Thyroid gland (tissue), 4 donors: Measurements from ENCODE around the gene IL4I1. TPM values are rescaled to one million over a fixed set of nuclear protein-coding genes. Genes with fewer than 3 reads are reported as not detected.
"Not testable (repeated sequence)": the region's sequence is repeated elsewhere in the genome, so short reads cannot be mapped to it uniquely, and the experiment has no call there.

ENCODE experiments used
- DNase-seq, 2 donors: peaks; one replicate each; pipeline ENCODE4 v3.0.0-alpha.2; 2019
- H3K27ac ChIP-seq, 3 donors: fragments of 200-600 bp; sonication (generic); 1 replicate in 2 of 3; 2 replicates in 1 of 3; pipeline ENCODE4 v1.5.1; 2016 to 2019; ENCODE audit warnings: mild to moderate bottlenecking in 1 of 3, moderate library complexity in 1 of 3
- H3K27me3 ChIP-seq: fragments of 200-600 bp; sonication (generic); one replicate; pipeline ENCODE4 v1.5.1; 2019
- H3K36me3 ChIP-seq, 2 donors: fragments of 200-600 bp; sonication (generic); one replicate each; pipeline ENCODE4 v1.5.1; 2016 to 2019
- H3K4me1 ChIP-seq, 2 donors: fragments of 200-600 bp; sonication (generic); one replicate each; pipeline ENCODE4 v1.5.1; 2017 to 2019
- H3K4me3 ChIP-seq, 3 donors: fragments of 200-600 bp; sonication (generic); replicated peaks in 1 of 3; 1 replicate in 2 of 3; 2 replicates in 1 of 3; pipeline ENCODE4 v1.5.1; 2016; ENCODE audit warnings: mild to moderate bottlenecking in 1 of 3
- H3K9me3 ChIP-seq: fragments of 200-600 bp; sonication (generic); one replicate; pipeline ENCODE4 v1.5.1; 2017
- POLR2A ChIP-seq, 2 donors: fragments of 450-650 bp; IDR thresholded peaks; one replicate each; pipeline ENCODE4 v1.6.1; 2017; ENCODE audit warnings: antibody characterized with exemption in 2 of 2, mild to moderate bottlenecking in 2 of 2, moderate library complexity in 1 of 2
- WGBS, 2 donors: methylation state at CpG; one replicate each; pipeline ENCODE4 v1.1.5; 2017; 5-methylcytosine and 5-hydroxymethylcytosine counted together
- intact Hi-C: fragments of 100-400 bp; cut with DNase I; formaldehyde crosslinking; loops from one replicate; pipeline ENCODE4 v1.15.1; 2023
- total RNA-seq, 4 donors: library from RNA; depleted of rRNA; stranded (reverse); fragments of >200 nt; gene quantifications; one replicate each; pipeline ENCODE4 v1.2.3, GENCODE V29; 2016
- TF ChIP-seq, protein P1 (sequence below), 6 experiments: fragments of 200-600 bp in 3 of 6; fragments of 450-650 bp in 3 of 6; sonication (generic) in 3 of 6; IDR thresholded peaks; one replicate each; pipeline ENCODE4 v1.5.1; 2016 to 2019; ENCODE audit warnings: antibody characterized with exemption in 6 of 6, mild to moderate bottlenecking in 2 of 6, inconsistent platforms in 1 of 6, moderate library complexity in 1 of 6

Gene IL4I1
- under 1 TPM in 1 of 4 donors, not detected in 3; 0.83 TPM for total RNA-seq

DNA sequence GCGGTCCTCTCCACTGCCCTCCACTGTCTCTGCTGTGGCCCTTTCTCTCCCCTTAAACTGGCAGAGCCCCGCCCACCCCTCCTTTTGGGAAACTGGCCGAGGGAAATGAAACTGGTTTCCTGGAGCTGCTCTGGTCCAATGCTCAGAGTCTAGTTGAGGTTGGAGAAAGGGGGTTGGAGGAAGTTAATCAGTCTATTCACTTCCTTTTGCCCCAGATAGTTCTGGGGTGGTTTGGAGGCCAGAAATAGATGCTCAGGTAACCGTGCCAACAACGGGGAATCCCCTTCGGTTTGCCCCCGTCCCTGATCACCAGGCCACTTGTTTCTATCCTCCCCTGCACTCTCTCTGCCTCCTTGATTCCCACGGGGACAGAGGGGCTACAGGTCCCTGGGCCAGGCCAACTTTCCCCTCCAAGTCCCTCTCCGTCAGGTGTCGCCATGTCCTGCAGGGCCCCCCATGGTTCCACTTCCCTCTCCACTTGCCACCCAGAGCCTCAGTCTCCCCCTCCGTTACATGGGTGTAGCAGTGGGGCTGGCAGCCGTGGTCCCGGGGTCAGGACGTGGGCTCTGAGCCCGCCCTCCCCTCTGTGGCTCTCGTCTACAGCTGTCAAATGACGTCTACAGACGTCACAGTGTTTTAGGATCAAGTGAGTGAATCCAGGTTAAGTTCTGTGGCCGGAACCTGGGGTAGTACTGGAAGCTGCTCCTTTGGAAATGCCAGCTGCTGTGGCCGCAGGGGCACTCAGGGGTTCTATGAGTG, at the start of gene IL4I1:
IL4I1 (minus strand) TSS at position 25 of the 759 bp plus-strand sequence. CDS start 727 bp downstream, outside the sequence.
- Histone ChIP-seq H3K9me3 (no peaks in the 10 kb centered on the region), H3K27me3 (no peaks in the 10 kb centered on the region), H3K4me1 (peaks cover 0 to 11% of the 10 kb centered on the region in 2 donors), H3K27ac (no peak within 1 kb of the TSS), H3K36me3 (no peaks in the 10 kb centered on the region), H3K4me3 (no peak within 1 kb of the TSS)
- DNase-seq = no peak
- TF ChIP-seq, protein P1, sequence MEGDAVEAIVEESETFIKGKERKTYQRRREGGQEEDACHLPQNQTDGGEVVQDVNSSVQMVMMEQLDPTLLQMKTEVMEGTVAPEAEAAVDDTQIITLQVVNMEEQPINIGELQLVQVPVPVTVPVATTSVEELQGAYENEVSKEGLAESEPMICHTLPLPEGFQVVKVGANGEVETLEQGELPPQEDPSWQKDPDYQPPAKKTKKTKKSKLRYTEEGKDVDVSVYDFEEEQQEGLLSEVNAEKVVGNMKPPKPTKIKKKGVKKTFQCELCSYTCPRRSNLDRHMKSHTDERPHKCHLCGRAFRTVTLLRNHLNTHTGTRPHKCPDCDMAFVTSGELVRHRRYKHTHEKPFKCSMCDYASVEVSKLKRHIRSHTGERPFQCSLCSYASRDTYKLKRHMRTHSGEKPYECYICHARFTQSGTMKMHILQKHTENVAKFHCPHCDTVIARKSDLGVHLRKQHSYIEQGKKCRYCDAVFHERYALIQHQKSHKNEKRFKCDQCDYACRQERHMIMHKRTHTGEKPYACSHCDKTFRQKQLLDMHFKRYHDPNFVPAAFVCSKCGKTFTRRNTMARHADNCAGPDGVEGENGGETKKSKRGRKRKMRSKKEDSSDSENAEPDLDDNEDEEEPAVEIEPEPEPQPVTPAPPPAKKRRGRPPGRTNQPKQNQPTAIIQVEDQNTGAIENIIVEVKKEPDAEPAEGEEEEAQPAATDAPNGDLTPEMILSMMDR (IDR thresholded peaks at IDR 0.05) = no peak
- TF ChIP-seq POLR2A (IDR thresholded peaks at IDR 0.05) = no peak
- WGBS, 2 donors = 51 to 55% methylated on average over 16 to 19 of the region's 20 CpGs
- intact Hi-C loops = no loop called here

DNA sequence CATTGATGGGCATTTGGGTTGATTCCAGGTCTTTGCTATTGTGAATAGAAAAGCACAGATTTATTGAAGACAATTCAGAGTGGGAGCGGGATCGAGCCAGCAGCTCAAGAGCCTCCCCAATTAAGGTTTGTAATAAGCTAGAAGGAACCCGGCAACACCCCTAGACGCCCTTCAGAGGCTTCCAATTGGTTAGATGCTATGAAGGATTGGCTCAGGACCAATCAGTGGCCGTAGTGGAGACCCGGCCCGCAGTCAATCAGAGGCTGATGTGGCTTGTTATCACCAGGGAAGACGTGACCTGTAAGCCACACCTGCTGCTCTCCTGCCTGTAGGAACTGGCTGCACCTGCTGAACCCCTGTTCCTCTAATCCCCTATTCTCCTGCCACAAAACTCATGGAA, 49.7 kb upstream of the IL4I1 start:
- no peak overlapping the region for H3K27ac ChIP-seq
- peaks cover 0 to under 1% of the 10 kb centered on the region in 2 donors for H3K4me1 ChIP-seq
- 90 to 97% methylated on average over 8 of the region's 8 CpGs for WGBS, 2 donors
- H3K27me3 ChIP-seq = no peaks in the 10 kb centered on the region
- H3K36me3 ChIP-seq = no peaks in the 10 kb centered on the region
- TF ChIP-seq, protein P1 (IDR thresholded peaks at IDR 0.05) = no peak
- no peak for TF ChIP-seq POLR2A (IDR thresholded peaks at IDR 0.05)
- intact Hi-C loops = no loop called here
- DNase-seq = no peak
- H3K4me3 ChIP-seq = no peak overlapping the region
- no peaks in the 10 kb centered on the region for H3K9me3 ChIP-seq

- H3K27ac ChIP-seq, H3K4me1 ChIP-seq, intact Hi-C loops, H3K9me3 ChIP-seq, H3K27me3 ChIP-seq, H3K4me3 ChIP-seq, H3K36me3 ChIP-seq, DNase-seq: not testable (repeated sequence)
- 85 to 96% methylated on average over 5 of the region's 5 CpGs for WGBS, 2 donors
Measured at GRCh38 chr19:49944567-49944966, 47.9 kb upstream of the IL4I1 start.

- DNase-seq = no peak
- intact Hi-C loops = no loop called here
- no peaks in the 10 kb centered on the region for H3K27me3 ChIP-seq
- WGBS, 2 donors = 92 to 93% methylated on average over 5 of the region's 5 CpGs
- no peaks in the 10 kb centered on the region for H3K36me3 ChIP-seq
- no peak overlapping the region for H3K4me3 ChIP-seq
- TF ChIP-seq, protein P1 (IDR thresholded peaks at IDR 0.05) = no peak
- no peak for TF ChIP-seq POLR2A (IDR thresholded peaks at IDR 0.05)
- no peak overlapping the region for H3K27ac ChIP-seq
- peaks cover 4 to 5% of the 10 kb centered on the region in 2 donors for H3K4me1 ChIP-seq
- H3K9me3 ChIP-seq = no peaks in the 10 kb centered on the region
Measured at GRCh38 chr19:49940482-49940791, 43.8 kb upstream of the IL4I1 start.

DNA sequence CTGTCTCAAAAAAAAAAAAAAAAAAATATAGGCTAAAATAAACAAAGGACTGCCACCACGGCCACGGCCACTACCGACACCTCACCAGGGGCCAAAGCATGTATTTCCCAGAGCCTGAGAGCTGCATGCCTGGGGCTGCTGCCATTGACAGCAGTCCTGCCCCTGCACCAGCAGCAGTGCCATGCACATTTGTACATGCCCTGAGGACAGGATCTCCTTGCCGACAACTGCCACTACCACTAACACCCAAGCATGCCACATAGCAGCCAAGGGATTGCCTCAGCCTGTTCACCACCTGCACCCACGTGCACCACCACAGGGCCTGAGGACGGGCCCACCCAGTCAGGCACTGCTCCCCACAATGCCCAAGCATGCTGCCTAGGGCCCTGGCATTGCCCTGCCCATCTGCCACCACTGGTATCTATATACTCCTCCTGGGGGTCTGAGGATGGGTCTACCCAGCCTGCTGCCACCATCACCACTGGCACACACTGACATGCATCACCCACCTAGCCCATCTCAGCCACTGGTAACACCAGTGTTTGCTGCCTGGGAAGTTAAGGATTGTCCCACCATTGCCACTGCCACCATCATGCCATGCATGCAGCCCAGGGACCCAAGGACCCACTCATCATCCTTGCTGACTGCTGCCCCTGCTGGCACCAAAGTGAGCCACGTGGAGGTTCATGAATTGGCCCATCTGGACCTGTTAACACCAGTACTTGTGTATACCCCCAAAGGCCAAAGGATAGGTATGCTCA, 43.2 kb upstream of the IL4I1 start:
- H3K36me3 ChIP-seq = no peaks in the 10 kb centered on the region
- no peaks in the 10 kb centered on the region for H3K27me3 ChIP-seq
- TF ChIP-seq, protein P1 (IDR thresholded peaks at IDR 0.05) = no peak
- no peak for TF ChIP-seq POLR2A (IDR thresholded peaks at IDR 0.05)
- H3K4me1 ChIP-seq = peaks cover 4 to 5% of the 10 kb centered on the region in 2 donors
- no peaks in the 10 kb centered on the region for H3K9me3 ChIP-seq
- DNase-seq = no peak
- intact Hi-C loops = loop anchor here (2.0 kb wide), 1 partner anchor 45 kb away; no protein-coding TSS in a partner anchor
- WGBS, 2 donors = 53 to 67% methylated on average over 3 to 6 of the region's 7 CpGs
- H3K4me3 ChIP-seq = no peak overlapping the region
- H3K27ac ChIP-seq = no peak overlapping the region
